ENCODE data around the gene PFN3.

GRCh38 chr5:177426566-177427210 is 26.2 kb upstream of the PFN3 start, which contains the start of gene GRK6:
- TF ChIP-seq CTCF (optimal IDR thresholded peaks at IDR 0.05 in 1 of 3, IDR thresholded peaks at IDR 0.05 in 1 of 3, conservative IDR thresholded peaks at IDR 0.05 in 1 of 3; ENCODE audit: extremely low read depth in 1 of 3, insufficient read depth in 2 of 3, low read length in 3 of 3) (no peak), EZH2 (IDR thresholded peaks at IDR 0.05; ENCODE audit: low read length) (no peak)

Data from keratinocyte (primary cell).